HUES64 (cell line): ENCODE data around the gene MYL12A.

ENCODE experiments used
- H3K27ac ChIP-seq: 2 replicates; pipeline ENCODE4 v1.7.0; 2013; ENCODE audit warnings: low read depth, low read length, inconsistent platforms
- H3K27me3 ChIP-seq: 2 replicates; pipeline ENCODE4 v1.6.1; 2013; ENCODE audit warnings: mild to moderate bottlenecking, low read length; ENCODE audit not compliant: insufficient read depth
- H3K36me3 ChIP-seq: 2 replicates; pipeline ENCODE4 v1.6.1; 2013; ENCODE audit warnings: mild to moderate bottlenecking, low read length; ENCODE audit not compliant: insufficient read depth
- H3K4me1 ChIP-seq: 2 replicates; pipeline ENCODE4 v1.6.1; 2013; ENCODE audit warnings: mild to moderate bottlenecking, low read length, moderate library complexity; ENCODE audit not compliant: insufficient read depth
- H3K4me3 ChIP-seq: 2 replicates; pipeline ENCODE4 v1.5.1; 2013; ENCODE audit warnings: mild to moderate bottlenecking, low read length, moderate library complexity
- H3K9ac ChIP-seq: 2 replicates; pipeline ENCODE4 v1.6.1; 2013; ENCODE audit warnings: mild to moderate bottlenecking, low read depth, low read length
- H3K9me3 ChIP-seq: 2 replicates; pipeline ENCODE4 v1.6.1; 2013; ENCODE audit warnings: low read depth, low read length; ENCODE audit not compliant: insufficient read depth
- WGBS: fragments of 150-250, 120-280 bp; methylation state at CpG from one replicate; pipeline ENCODE4 v1.1.7; 2013; ENCODE audit warnings: missing lambda C conversion rate; 5-methylcytosine and 5-hydroxymethylcytosine counted together

The MYL12A gene

GRCh38 chr18:3226048-3226447, 21.6 kb upstream of the MYL12A start:
- H3K27ac ChIP-seq, result no peak overlapping the region
- no peak overlapping the region for H3K4me3 ChIP-seq
- 91% methylated on average over 6 of the region's 6 CpGs for WGBS
- no peaks in the 10 kb centered on the region for H3K9me3 ChIP-seq
- no peaks in the 10 kb centered on the region for H3K27me3 ChIP-seq
- no peaks in the 10 kb centered on the region for H3K36me3 ChIP-seq
- H3K9ac ChIP-seq, result no peak overlapping the region
- peaks cover 3% of the 10 kb centered on the region; the same call in 1 of the 2 replicates for H3K4me1 ChIP-seq

DNA sequence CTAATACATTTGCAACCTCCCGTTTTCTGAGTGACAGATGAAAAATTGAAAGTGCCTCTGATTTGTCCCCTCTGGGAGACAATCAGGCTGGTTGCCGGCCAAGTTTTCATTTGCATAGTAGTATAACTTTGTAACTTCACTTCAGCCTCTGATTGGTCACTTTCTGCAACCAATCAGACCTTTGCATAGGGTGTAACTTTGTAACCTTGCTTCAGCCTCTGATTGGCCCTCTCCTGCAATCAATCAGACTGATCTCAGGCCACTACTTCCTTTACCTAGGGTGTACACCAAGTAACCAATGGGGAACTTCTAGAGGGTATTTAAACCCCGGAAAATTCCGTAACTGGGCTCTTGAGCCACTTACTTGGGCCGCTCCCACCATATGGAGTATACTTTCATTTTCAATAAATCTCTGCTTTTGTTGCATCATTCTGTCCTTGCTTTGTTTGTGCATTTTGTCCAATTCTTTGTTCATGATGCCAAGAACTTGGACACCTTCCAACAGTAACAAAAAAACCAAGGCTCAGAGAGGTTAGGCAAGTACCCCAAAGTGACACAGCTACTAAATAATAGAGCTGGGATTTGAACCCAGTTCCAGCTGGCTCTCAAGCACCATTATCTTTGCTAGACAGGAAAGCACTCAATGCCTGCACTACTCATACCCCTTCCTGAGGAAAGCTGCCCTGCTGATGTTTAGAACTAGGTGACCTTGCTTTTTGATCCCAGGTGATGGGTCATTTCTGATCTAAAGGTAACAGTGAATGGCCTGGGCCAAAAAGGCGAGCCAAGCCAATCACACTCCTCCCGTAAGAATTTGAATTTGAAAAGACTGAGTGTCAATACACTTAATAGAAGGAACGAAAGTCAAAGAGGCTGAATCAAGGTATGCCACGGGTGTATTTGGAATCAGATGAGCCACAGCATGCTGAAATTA, 16.9 kb upstream of the MYL12A start:
- Histone ChIP-seq H3K9ac (no peak overlapping the region), H3K9me3 (no peaks in the 10 kb centered on the region), H3K27ac (no peak overlapping the region), H3K36me3 (no peaks in the 10 kb centered on the region), H3K4me1 (peaks cover 3% of the 10 kb centered on the region; the same call in 1 of the 2 replicates), H3K27me3 (no peaks in the 10 kb centered on the region), H3K4me3 (no peak overlapping the region)
- WGBS, result 80% methylated on average over 9 of the region's 9 CpGs

- no peaks in the 10 kb centered on the region for H3K36me3 ChIP-seq
- peaks cover 3% of the 10 kb centered on the region; the same call in 1 of the 2 replicates for H3K4me1 ChIP-seq
- no peak overlapping the region for H3K4me3 ChIP-seq
- H3K27me3 ChIP-seq, result no peaks in the 10 kb centered on the region
- H3K9me3 ChIP-seq, result no peaks in the 10 kb centered on the region
- H3K9ac ChIP-seq, result no peak overlapping the region
- H3K27ac ChIP-seq, result no peak overlapping the region
- WGBS, result 100% methylated on average over 1 of the region's 1 CpG
Measured at GRCh38 chr18:3233004-3233403, 14.6 kb upstream of the MYL12A start.

- Histone ChIP-seq H3K9ac (no peak overlapping the region), H3K4me1 (peaks cover 3% of the 10 kb centered on the region; the same call in 1 of the 2 replicates), H3K36me3 (no peaks in the 10 kb centered on the region), H3K27me3 (no peaks in the 10 kb centered on the region), H3K4me3 (no peak overlapping the region), H3K9me3 (no peaks in the 10 kb centered on the region), H3K27ac (no peak overlapping the region)
- whole genome bisulfite sequencing, result 91% methylated on average over 4 of the region's 4 CpGs
Measured at GRCh38 chr18:3233433-3234168, 14.0 kb upstream of the MYL12A start.

DNA sequence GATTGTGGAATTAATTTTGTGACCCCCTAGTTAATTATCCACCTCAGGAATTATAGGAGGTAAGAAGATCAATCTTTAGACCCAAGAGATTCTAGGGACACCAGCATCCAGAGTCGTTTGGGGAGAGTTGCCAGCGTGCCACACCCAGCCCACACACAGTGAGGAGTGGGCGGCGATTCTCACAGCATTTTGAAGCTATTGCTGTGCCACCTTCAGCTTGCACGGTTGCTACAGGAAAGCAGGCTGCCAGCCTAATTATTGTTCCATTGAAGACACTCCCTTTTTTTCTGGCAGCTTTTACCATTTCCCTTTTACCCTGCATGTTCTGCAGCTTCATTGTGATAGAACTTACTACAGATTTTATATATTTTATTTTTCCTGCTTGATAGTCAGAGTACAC, 13.1 kb upstream of the MYL12A start:
- Histone ChIP-seq H3K9me3 (no peaks in the 10 kb centered on the region), H3K4me1 (peaks cover 3% of the 10 kb centered on the region; the same call in 1 of the 2 replicates), H3K27me3 (no peaks in the 10 kb centered on the region), H3K36me3 (no peaks in the 10 kb centered on the region), H3K4me3 (no peak overlapping the region), H3K9ac (no peak overlapping the region), H3K27ac (no peak overlapping the region)
- WGBS, result 82% methylated on average over 5 of the region's 5 CpGs

DNA sequence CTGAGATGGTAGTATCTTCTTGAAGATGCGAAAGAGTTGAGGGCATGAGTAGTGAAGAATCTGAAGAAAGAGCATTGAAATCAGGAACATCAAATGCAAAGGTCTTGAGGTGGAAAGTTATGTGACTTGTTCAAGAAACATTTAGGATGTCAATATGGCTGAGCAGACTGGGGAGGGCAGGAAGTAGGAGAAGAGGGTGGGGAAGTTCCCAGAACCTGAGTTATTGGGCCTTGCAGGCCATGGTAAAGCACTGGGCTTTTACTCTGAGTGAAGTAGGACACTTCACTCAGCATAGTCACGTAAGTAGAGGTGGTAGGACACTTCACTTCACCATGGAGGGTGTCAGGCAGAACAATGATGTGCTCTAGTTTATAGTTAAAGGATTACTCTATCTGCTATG, 11.8 kb upstream of the MYL12A start:
- Histone ChIP-seq H3K9me3 (no peaks in the 10 kb centered on the region), H3K27ac (no peak overlapping the region), H3K27me3 (no peaks in the 10 kb centered on the region), H3K4me3 (no peak overlapping the region), H3K36me3 (no peaks in the 10 kb centered on the region), H3K4me1 (peaks cover under 1% of the 10 kb centered on the region; the same call in 1 of the 2 replicates), H3K9ac (no peak overlapping the region)
- WGBS, result 93% methylated on average over 2 of the region's 2 CpGs

DNA sequence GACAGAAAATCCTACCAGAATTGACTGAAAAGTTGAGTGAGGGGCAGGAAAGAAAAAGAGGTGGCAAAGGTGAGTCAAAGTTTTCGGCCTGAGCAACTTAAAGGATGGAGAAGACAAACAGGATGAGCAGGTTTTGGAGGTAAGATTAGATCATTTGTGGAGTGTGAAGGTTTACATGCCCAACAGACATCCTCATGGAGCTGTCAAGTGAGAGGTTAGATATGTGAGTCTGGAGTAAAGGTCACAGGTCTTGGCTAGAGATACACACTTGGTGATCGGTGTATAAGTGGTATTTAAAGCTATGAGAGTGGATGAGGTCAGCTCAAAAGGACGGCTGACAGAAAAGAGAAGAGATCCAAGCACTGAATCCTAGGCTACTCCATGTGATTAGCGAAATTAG, 11.1 kb upstream of the MYL12A start:
- H3K27ac ChIP-seq, result no peak overlapping the region
- H3K36me3 ChIP-seq, result no peaks in the 10 kb centered on the region
- H3K9ac ChIP-seq, result no peak overlapping the region
- WGBS, result 89% methylated on average over 4 of the region's 4 CpGs
- no peaks in the 10 kb centered on the region for H3K27me3 ChIP-seq
- no peaks in the 10 kb centered on the region for H3K4me1 ChIP-seq
- H3K4me3 ChIP-seq, result no peak overlapping the region
- peaks cover 5% of the 10 kb centered on the region for H3K9me3 ChIP-seq

DNA sequence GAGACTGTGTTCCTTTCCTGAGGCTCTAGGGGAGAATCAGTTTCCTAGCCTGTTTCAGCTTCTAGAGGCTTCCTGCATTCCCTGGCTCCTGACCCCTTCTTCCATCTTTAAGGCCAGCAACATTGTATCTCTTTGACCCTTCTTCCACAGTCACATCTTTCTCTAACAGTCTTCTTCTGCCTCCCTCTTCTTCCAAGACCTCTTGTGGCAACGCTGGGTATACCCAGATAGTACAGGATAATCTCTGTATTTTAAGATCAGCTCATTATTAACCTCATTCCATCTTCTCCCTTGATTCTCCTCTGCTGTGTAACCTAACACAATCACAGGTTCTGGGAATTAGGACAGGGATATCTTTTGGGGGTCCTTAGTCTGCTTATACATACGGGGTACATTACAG, 8.9 kb upstream of the MYL12A start:
- Histone ChIP-seq H3K9ac (no peak overlapping the region), H3K27me3 (no peaks in the 10 kb centered on the region), H3K27ac (no peak overlapping the region), H3K36me3 (no peaks in the 10 kb centered on the region), H3K4me3 (no peak overlapping the region), H3K4me1 (no peaks in the 10 kb centered on the region), H3K9me3 (peaks cover 15% of the 10 kb centered on the region)
- 94% methylated on average over 2 of the region's 2 CpGs for WGBS

DNA sequence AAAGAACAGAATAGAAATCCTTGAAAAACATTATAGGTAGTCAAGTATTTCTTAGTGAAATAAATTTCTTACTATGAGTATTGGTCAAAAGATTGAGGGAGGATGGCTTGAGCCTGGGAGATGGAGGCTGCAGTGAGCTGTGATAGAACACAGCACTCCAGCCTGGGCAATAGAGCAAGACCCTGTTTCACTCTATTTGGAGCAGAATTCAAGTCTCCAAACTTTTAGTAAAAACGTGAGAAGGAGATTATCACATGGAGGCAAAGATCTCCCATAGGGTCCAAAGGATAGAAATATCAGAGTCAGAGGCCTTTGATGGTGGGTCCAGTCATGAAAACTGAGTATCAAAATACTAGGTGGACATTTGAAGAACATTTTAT, 2.4 kb upstream of the MYL12A start:
- H3K27me3 ChIP-seq, result no peaks in the 10 kb centered on the region
- H3K9me3 ChIP-seq, result peaks cover 15% of the 10 kb centered on the region
- H3K4me1 ChIP-seq, result peaks cover 15% of the 10 kb centered on the region
- 0 out of 2 replicates have a peak overlapping the region, but pooled peaks have one; percentile 96 for H3K4me3 ChIP-seq
- no peak overlapping the region for H3K9ac ChIP-seq
- peaks cover 10% of the 10 kb centered on the region; the same call in 1 of the 2 replicates for H3K36me3 ChIP-seq
- H3K27ac ChIP-seq, result no peak overlapping the region
- WGBS, result 92% methylated on average over 1 of the region's 1 CpG

DNA sequence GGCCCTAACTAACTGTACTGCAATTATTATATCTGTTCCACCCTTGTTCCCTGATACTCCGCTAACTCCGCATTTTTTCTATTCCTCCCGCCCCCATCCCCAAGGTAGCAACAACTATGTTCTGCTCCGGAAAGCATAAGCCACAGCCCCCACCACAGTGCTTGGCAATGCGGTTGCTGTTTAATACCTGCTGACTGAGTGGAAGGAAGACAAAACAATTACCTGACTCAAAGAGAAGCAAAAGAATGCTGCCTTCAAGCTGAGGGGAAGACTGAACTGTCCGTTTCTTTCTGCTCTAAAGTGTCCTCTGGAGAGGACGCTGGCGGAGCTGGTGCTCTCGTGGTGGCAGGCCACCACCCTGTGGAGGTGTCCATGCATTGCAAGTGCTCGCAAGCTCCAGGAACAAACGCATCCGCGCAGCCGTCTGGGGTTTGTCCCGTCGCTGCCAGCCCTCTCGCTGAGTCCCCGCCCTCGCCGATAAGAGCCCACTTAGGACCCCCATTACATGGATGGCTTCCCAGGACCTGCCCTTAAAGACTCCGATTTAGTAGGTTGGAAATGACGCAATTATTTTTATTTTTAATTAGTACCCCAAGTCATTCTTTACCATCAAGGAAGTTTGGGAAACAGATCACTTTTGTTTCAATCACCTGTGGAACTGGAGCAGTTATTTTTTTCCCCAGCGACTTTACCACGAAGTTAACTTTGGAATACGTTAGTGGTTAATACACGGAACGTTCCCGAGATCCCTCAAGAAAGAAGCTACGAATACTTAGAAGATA, 1.6 kb upstream of the MYL12A start:
- Histone ChIP-seq H3K4me3 (peak overlapping the region; percentile 96), H3K36me3 (peaks cover 16% of the 10 kb centered on the region; the same call in 1 of the 2 replicates), H3K27me3 (no peaks in the 10 kb centered on the region), H3K9me3 (peaks cover 14% of the 10 kb centered on the region), H3K9ac (peak overlapping the region; percentile 48; the same call in 1 of the 2 replicates), H3K4me1 (peaks cover 23% of the 10 kb centered on the region), H3K27ac (no peak overlapping the region)
- 32% methylated on average over 28 of the region's 29 CpGs for WGBS
